ENCODE results near the gene PPEF1.
"Not testable (repeated sequence)": the region's sequence is repeated elsewhere in the genome, so short reads cannot be mapped to it uniquely, and the experiment has no call there.

The PPEF1 gene

GRCh38 chrX:18810416-18810815 lies 103.0 kb downstream of the PPEF1 start:
- TF ChIP-seq POLR2A (IDR thresholded peaks at IDR 0.05; ENCODE audit: low read depth, low read length): no peak
- no peak for TF ChIP-seq POLR2AphosphoS5 (IDR thresholded peaks at IDR 0.05; ENCODE audit: low read depth, low read length)
- TF ChIP-seq TAF1 (IDR thresholded peaks at IDR 0.05; ENCODE audit: borderline replicate concordance, low read depth, low read length): no peak
- FAIRE-seq (no peak), DNase-seq (ENCODE audit: insufficient read length) (no peak)

- no peak for TF ChIP-seq TAF1 (IDR thresholded peaks at IDR 0.05; ENCODE audit: borderline replicate concordance, low read depth, low read length)
- TF ChIP-seq POLR2A (IDR thresholded peaks at IDR 0.05; ENCODE audit: low read depth, low read length): no peak
- no peak for TF ChIP-seq POLR2AphosphoS5 (IDR thresholded peaks at IDR 0.05; ENCODE audit: low read depth, low read length)
- no peak for FAIRE-seq
- DNase-seq (ENCODE audit: insufficient read length): no peak
Measured at GRCh38 chrX:18825375-18825774, 117.9 kb downstream of the PPEF1 start.

- DNase-seq (ENCODE audit: insufficient read length): no peak
- no peak for FAIRE-seq
- TF ChIP-seq TAF1 (IDR thresholded peaks at IDR 0.05; ENCODE audit: borderline replicate concordance, low read depth, low read length): no peak
- no peak for TF ChIP-seq POLR2A (IDR thresholded peaks at IDR 0.05; ENCODE audit: low read depth, low read length)
- TF ChIP-seq POLR2AphosphoS5 (IDR thresholded peaks at IDR 0.05; ENCODE audit: low read depth, low read length): no peak
Measured at GRCh38 chrX:18828832-18829404, 121.5 kb downstream of the PPEF1 start.

GRCh38 chrX:18833071-18833731 lies 125.8 kb downstream of the PPEF1 start:
- TF ChIP-seq POLR2AphosphoS5 (IDR thresholded peaks at IDR 0.05; ENCODE audit: low read depth, low read length) (no peak), POLR2A (IDR thresholded peaks at IDR 0.05; ENCODE audit: low read depth, low read length) (no peak), TAF1 (IDR thresholded peaks at IDR 0.05; ENCODE audit: borderline replicate concordance, low read depth, low read length) (no peak)
- no peak for DNase-seq (ENCODE audit: insufficient read length)
- no peak for FAIRE-seq

GRCh38 chrX:18847901-18848300 lies 140.5 kb downstream of the PPEF1 start:
- DNase-seq (ENCODE audit: insufficient read length); FAIRE-seq: not testable (repeated sequence)

- no peak for DNase-seq (ENCODE audit: insufficient read length)
- TF ChIP-seq POLR2A (IDR thresholded peaks at IDR 0.05; ENCODE audit: low read depth, low read length): no peak
- TF ChIP-seq POLR2AphosphoS5 (IDR thresholded peaks at IDR 0.05; ENCODE audit: low read depth, low read length): no peak
- no peak for TF ChIP-seq TAF1 (IDR thresholded peaks at IDR 0.05; ENCODE audit: borderline replicate concordance, low read depth, low read length)
- FAIRE-seq: peak; percentile 75
Measured at GRCh38 chrX:18855919-18856644, 148.6 kb downstream of the PPEF1 start.

- TF ChIP-seq TAF1 (IDR thresholded peaks at IDR 0.05; ENCODE audit: borderline replicate concordance, low read depth, low read length) (no peak), POLR2AphosphoS5 (IDR thresholded peaks at IDR 0.05; ENCODE audit: low read depth, low read length) (no peak), POLR2A (IDR thresholded peaks at IDR 0.05; ENCODE audit: low read depth, low read length) (no peak)
- FAIRE-seq (no peak), DNase-seq (ENCODE audit: insufficient read length) (no peak)
Measured at GRCh38 chrX:18856645-18856997, 149.2 kb downstream of the PPEF1 start.

GRCh38 chrX:18861511-18861910 lies 154.1 kb downstream of the PPEF1 start:
- no peak for FAIRE-seq
- TF ChIP-seq TAF1 (IDR thresholded peaks at IDR 0.05; ENCODE audit: borderline replicate concordance, low read depth, low read length) (no peak), POLR2AphosphoS5 (IDR thresholded peaks at IDR 0.05; ENCODE audit: low read depth, low read length) (no peak), POLR2A (IDR thresholded peaks at IDR 0.05; ENCODE audit: low read depth, low read length) (no peak)
- DNase-seq (ENCODE audit: insufficient read length): no peak

- no peak for FAIRE-seq
- DNase-seq (ENCODE audit: insufficient read length): no peak
- no peak for TF ChIP-seq POLR2A (IDR thresholded peaks at IDR 0.05; ENCODE audit: low read depth, low read length)
- no peak for TF ChIP-seq POLR2AphosphoS5 (IDR thresholded peaks at IDR 0.05; ENCODE audit: low read depth, low read length)
- TF ChIP-seq TAF1 (IDR thresholded peaks at IDR 0.05; ENCODE audit: borderline replicate concordance, low read depth, low read length): no peak
Measured at GRCh38 chrX:18864390-18864920, 157.0 kb downstream of the PPEF1 start.

- no peak for TF ChIP-seq POLR2AphosphoS5 (IDR thresholded peaks at IDR 0.05; ENCODE audit: low read depth, low read length)
- no peak for TF ChIP-seq POLR2A (IDR thresholded peaks at IDR 0.05; ENCODE audit: low read depth, low read length)
- no peak for TF ChIP-seq TAF1 (IDR thresholded peaks at IDR 0.05; ENCODE audit: borderline replicate concordance, low read depth, low read length)
- FAIRE-seq: no peak
Measured at GRCh38 chrX:18871161-18871890, 163.9 kb downstream of the PPEF1 start.

GRCh38 chrX:18871970-18872369 lies 164.5 kb downstream of the PPEF1 start:
- no peak for TF ChIP-seq TAF1 (IDR thresholded peaks at IDR 0.05; ENCODE audit: borderline replicate concordance, low read depth, low read length)
- TF ChIP-seq POLR2AphosphoS5 (IDR thresholded peaks at IDR 0.05; ENCODE audit: low read depth, low read length): no peak
- TF ChIP-seq POLR2A (IDR thresholded peaks at IDR 0.05; ENCODE audit: low read depth, low read length): no peak
- FAIRE-seq: no peak
- no peak for DNase-seq (ENCODE audit: insufficient read length)

More at GRCh38 chrX:18871161-18871890, 163.9 kb downstream of the PPEF1 start:
- DNase-seq (ENCODE audit: insufficient read length): no peak

All from GM12892 (cell line).